ENCODE results near the gene RAPGEF2.

RAPGEF2 gene

GRCh38 chr4:159384632-159385031 lies 281.8 kb downstream of the RAPGEF2 start:
- DNase-seq (ENCODE audit: insufficient read length, low spot score) (no peak), FAIRE-seq (no peak)

GRCh38 chr4:159386620-159387019 lies 283.7 kb downstream of the RAPGEF2 start:
- no peak for FAIRE-seq
- no peak for DNase-seq (ENCODE audit: insufficient read length, low spot score)

DNA sequence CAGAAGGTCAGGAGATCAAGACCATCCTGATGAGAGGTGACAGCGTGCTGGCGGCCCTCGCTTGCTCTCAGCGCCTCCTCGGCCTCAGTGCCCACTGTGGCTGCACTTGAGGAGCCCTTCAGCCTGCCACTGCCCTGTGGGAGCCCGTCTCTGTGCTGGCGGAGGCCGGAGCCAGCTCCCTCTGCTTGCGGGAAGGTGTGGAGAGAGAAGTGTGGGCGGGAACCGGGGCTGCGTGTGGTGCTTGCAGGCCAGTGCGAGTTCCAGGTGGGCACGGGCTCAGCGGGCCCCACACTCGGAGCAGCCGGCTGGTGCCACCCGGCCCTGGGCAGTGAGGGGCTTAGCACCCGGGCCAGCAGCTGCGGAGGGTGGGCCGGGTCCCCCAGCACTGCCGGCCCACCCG lies 286.9 kb downstream of the RAPGEF2 start:
- DNase-seq (ENCODE audit: insufficient read length, low spot score) (no peak), FAIRE-seq (no peak)

DNA sequence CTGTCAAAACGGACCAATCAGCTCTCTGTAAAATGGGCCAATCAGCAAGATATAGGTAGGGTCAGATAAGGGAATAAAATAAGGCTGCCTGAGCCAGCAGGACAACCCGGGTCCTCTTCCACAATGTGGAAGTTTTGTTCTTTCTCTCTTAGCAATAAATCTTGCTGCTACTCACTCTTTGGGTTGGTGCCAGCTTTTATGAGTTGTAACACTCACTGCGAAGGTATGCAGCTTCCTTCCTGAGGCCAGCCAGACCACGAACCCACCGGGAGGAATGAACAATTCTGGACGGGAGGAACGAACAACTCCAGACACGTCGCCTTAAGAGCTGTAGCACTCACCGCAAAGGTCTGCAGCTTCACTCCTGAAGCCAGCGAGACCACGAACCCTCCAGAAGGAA lies 287.8 kb downstream of the RAPGEF2 start:
- DNase-seq (ENCODE audit: insufficient read length, low spot score), result no peak
- FAIRE-seq, result no peak

GRCh38 chr4:159395693-159396092 lies 292.8 kb downstream of the RAPGEF2 start:
- FAIRE-seq, result no peak

GRCh38 chr4:159396151-159396550 lies 293.3 kb downstream of the RAPGEF2 start:
- no peak for FAIRE-seq
- no peak for DNase-seq (ENCODE audit: insufficient read length, low spot score)

More at GRCh38 chr4:159395693-159396092, 292.8 kb downstream of the RAPGEF2 start:
- no peak for DNase-seq (ENCODE audit: insufficient read length, low spot score)

- DNase-seq (ENCODE audit: insufficient read length, low spot score), result no peak
- FAIRE-seq, result no peak
Measured at GRCh38 chr4:159398236-159398638, 295.4 kb downstream of the RAPGEF2 start.

DNA sequence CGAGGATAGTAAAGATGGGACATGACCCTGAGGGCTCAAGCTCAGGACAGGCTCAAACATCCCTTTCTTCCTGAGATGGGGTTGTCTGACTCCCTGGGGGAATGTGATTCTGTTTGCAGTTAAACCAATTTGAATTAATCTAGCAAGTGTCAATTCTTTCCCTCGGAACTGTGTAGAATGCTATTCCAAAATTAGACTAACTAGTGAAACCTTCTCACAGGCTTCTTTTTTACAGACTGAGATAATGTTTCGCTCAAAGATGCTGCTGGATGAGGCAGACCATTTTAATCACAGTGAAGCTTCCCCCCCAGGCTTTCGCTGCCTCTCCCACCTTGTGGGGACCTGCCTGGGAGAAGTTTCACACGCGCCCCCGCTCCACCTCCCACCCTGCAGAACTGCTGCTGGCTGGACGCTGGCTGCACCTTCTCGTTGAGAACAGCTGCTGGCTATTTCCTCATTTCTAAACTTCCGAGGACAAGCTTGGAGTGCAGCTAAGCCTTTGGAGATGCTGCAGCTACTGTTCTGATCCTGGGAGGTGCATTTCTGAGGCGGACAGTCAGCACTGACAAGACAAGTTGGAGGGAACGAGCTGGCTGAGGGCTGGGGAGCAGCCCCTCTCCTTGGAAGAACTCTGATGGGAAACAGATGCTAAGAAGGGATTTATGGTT lies 297.8 kb downstream of the RAPGEF2 start:
- no peak for DNase-seq (ENCODE audit: insufficient read length, low spot score)
- FAIRE-seq, result no peak

GRCh38 chr4:159401226-159401712 lies 298.4 kb downstream of the RAPGEF2 start:
- FAIRE-seq (no peak), DNase-seq (ENCODE audit: insufficient read length, low spot score) (no peak)

- DNase-seq (ENCODE audit: insufficient read length, low spot score) (no peak), FAIRE-seq (no peak)
Measured at GRCh38 chr4:159401791-159402380, 299.0 kb downstream of the RAPGEF2 start.

All from GM19239 (cell line).